ENCODE data around the gene HEATR1. TPM values are rescaled to one million over a fixed set of nuclear protein-coding genes. Genes with fewer than 3 reads are reported as not detected.

Gene HEATR1
- total RNA-seq, 1 experiment from 2014 or later: 73.0 TPM

- TF ChIP-seq PRDM15 (CRISPR knock-in tag; IDR thresholded peaks at IDR 0.05): no peak
- TF ChIP-seq FOXP1 (CRISPR knock-in tag; IDR thresholded peaks at IDR 0.05; ENCODE audit: borderline replicate concordance): no peak
- no peak for TF ChIP-seq CDX4 (CRISPR knock-in tag; IDR thresholded peaks at IDR 0.05; ENCODE audit: borderline replicate concordance)
- TF ChIP-seq FOXP4 (CRISPR knock-in tag; IDR thresholded peaks at IDR 0.05): no peak
- TF ChIP-seq E2F4 (CRISPR knock-in tag; IDR thresholded peaks at IDR 0.05; ENCODE audit: borderline replicate concordance, low read depth): no peak
These were observed 88.8 kb downstream of the HEATR1 start for GRCh38 chr1:236515443-236515958.

GRCh38 chr1:236514703-236515442 is 89.4 kb downstream of the HEATR1 start:
- POLR2A ChIA-PET: no interaction called here
- DNase-seq (ENCODE audit: low spot score) (no peak), ATAC-seq (no peak)
- Mint-ChIP-seq H3K27ac (no peak overlapping the region), H3K4me1 (peaks cover 18% of the 10 kb centered on the region), H3K27me3 (ENCODE audit: low read depth) (no peaks in the 10 kb centered on the region), H3K4me3 (no peak overlapping the region), H3K36me3 (no peaks in the 10 kb centered on the region), H3K9me3 (no peaks in the 10 kb centered on the region)
- CTCF ChIA-PET: interaction anchor here (0.6 to 1.6 kb wide), 2 partner anchors 12 to 159 kb away, joined by 3 to 4 read pairs; no protein-coding TSS in a partner anchor
- no peak for TF ChIP-seq GABPB1 (CRISPR knock-in tag; IDR thresholded peaks at IDR 0.05)
- no peak for TF ChIP-seq ERG (CRISPR knock-in tag; IDR thresholded peaks at IDR 0.05)
- TF ChIP-seq NR1H2 (CRISPR knock-in tag; IDR thresholded peaks at IDR 0.05): no peak
- no peak for TF ChIP-seq GRHL2 (CRISPR knock-in tag; IDR thresholded peaks at IDR 0.05; ENCODE audit: insufficient replicate concordance, severe bottlenecking)
- no peak for TF ChIP-seq GTF2I (CRISPR knock-in tag; conservative IDR thresholded peaks at IDR 0.05)
- TF ChIP-seq PRDM15 (CRISPR knock-in tag; IDR thresholded peaks at IDR 0.05): no peak
- TF ChIP-seq FOXJ3 (CRISPR knock-in tag; IDR thresholded peaks at IDR 0.05; ENCODE audit: borderline replicate concordance): no peak
- no peak for TF ChIP-seq ESRRA (CRISPR knock-in tag; IDR thresholded peaks at IDR 0.05; ENCODE audit: borderline replicate concordance)
- no peak for TF ChIP-seq NFYB (CRISPR knock-in tag; conservative IDR thresholded peaks at IDR 0.05; ENCODE audit: low read depth)
- no peak for TF ChIP-seq IRF2 (CRISPR knock-in tag; IDR thresholded peaks at IDR 0.05; ENCODE audit: borderline replicate concordance, low read depth)
- TF ChIP-seq E2F5 (CRISPR knock-in tag; IDR thresholded peaks at IDR 0.05): no peak
- no peak for TF ChIP-seq HMGXB4 (CRISPR knock-in tag; IDR thresholded peaks at IDR 0.05)

More at GRCh38 chr1:236515443-236515958, 88.8 kb downstream of the HEATR1 start:
- ATAC-seq: no peak
- Mint-ChIP-seq H3K36me3 (no peaks in the 10 kb centered on the region), H3K4me3 (no peak overlapping the region), H3K4me1 (peaks cover 16% of the 10 kb centered on the region), H3K27me3 (ENCODE audit: low read depth) (no peaks in the 10 kb centered on the region; the same call in 1 of the 2 replicates), H3K27ac (no peak overlapping the region), H3K9me3 (no peaks in the 10 kb centered on the region)
- POLR2A ChIA-PET: interaction anchor here (0.5 kb wide), 1 partner anchor 526 kb away, joined by 10 read pairs; no protein-coding TSS in a partner anchor
- no peak for DNase-seq (ENCODE audit: low spot score)
- CTCF ChIA-PET: interaction anchor here (0.6 to 1.6 kb wide), 2 partner anchors 12 to 160 kb away, joined by 3 to 4 read pairs; no protein-coding TSS in a partner anchor

Data from WTC11 (cell line).